NCI-H510A treated with DMSO at 0.1 percent for 48 hours (cell line): ENCODE measurements around the gene PAXX.
A peak's percentile ranks its signal among the peaks of the same experiment; 100 is the strongest.
"Not testable (repeated sequence)": the region's sequence is repeated elsewhere in the genome, so short reads cannot be mapped to it uniquely, and the experiment has no call there.

ENCODE experiments used
- DNase-seq: peaks from one replicate; lab custom pipeline; 2025; lab: John Stamatoyannopoulos, UW

The PAXX gene

DNA sequence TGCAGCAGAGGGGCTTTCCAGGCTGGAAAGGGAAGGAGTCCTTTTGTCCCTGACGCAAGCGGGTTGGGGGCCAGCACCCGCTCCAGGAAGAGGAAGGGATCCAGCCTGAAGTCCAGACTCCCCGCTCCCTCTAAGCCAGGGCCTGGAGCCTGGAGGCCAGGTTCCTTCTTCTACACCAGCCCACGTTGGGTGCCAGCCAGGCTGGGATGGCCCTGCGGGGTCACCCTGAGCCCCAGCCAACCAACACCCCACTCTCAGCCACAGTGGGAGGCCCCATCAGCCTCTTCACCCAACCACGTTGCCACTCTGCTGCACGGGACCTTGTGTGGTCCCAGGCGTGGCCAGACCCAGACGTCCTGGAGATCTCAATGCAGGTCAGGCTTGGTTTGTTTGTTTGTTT lies 40.6 kb downstream of the PAXX start:
- DNase-seq: no peak

DNA sequence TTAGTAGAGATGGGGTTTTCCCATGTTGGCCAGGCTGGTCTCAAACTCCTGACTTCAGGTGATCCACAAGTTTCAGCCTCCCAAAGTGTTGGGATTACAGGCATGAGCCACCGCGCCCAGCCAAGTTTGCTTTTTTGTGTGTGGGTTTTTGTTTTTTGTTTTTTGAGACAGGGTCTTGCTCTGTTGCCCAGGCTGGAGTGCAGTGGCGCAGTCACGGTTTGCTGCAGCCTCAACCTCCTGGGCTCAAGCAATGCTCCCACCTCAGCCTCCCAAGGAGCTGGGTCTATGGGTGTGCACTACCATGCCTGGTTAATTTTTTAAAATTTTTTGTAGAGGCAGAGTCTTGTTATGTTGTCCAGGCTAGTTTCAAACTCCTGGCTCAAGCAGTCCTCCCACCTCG lies 41.3 kb downstream of the PAXX start:
- DNase-seq: not testable (repeated sequence)

DNA sequence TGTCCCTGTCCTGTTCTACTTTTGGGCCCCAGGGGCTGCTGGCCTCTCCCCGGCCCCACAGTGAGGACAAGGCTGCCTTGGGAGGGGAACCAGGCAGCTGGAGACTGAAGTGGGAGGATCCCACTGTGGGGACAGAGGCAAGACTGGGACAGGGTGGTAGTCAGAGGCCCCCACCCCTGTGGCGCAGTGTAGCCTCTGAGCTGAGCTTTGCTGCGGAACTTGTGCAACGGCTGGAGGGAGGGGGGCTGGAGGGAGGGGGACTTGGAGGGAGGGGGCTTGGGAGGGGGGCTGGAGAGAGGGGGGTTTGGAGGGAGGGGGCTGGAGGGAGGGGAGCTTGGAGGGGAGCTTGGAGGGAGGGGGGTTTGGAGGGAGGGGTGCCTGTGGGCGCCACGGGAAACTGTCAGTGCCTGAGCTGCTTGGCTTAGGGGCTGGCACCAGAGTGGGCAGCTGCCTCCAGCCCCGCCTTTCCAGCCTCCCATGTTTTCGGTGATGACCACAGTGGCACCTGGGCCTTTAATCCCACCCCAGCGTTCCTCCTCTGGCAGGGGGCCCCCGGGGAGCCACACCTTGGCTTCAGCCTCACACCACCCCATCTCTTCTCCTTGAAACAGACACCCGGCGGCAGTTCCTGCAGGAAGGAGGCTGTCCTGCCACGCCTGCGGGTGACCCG lies 42.0 kb downstream of the PAXX start:
- DNase-seq: no peak

DNA sequence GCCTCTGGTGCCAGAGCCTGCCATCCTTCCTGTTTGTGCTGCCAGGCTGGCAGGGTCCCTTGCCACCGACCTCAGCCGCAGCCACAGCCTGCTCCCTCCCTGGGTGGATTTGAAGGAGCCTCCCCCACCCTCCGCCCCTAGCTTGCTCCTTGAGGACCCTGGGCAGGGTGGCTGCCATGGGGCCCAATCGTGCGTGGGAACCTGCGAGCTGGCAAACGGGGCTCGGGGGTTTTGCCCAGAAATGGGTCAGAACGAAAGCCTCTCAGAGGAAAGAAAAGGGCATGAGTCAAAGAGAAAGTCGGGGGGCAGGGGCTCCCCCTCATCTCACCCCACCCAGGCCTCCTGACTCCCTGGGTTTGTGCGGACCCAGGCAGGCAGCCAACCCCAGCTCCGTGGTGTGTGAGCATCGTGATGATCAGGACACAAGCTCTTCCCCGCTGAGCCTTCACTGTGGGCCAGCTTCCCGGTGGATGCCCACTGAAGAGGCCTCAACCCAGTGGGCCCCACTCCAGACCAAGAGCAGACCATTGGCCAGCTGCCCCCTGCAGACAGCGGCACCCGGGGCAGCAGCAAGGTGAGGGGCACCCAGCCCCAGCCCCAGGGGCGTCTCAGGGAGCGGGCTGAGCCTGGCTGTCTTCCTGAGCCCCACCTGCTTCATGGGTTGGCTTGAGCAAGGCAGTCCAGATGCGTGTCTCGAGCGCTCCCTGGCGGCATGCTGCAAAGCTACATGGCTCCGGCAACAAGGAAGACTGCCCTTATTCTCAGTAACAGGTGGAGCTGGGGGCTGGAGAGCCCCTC lies 42.7 kb downstream of the PAXX start:
- peak; percentile 90 for DNase-seq

DNA sequence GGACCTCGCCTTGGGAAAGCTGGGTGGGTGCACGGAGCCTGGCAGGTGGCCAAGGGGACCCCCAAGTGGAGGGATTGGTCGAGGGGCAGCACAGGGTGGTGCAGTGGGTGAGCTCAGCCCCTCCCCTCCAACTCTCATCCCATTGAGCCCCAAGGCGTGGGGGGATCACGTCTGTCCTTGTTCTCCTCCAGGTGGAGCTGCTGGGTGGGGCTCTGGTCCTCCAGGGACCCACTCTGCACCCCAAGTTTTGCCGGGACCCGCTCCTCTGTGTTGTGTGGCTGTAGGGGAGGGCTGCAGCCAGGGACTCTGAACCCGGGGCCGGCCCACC lies 43.2 kb downstream of the PAXX start:
- DNase-seq: no peak

DNA sequence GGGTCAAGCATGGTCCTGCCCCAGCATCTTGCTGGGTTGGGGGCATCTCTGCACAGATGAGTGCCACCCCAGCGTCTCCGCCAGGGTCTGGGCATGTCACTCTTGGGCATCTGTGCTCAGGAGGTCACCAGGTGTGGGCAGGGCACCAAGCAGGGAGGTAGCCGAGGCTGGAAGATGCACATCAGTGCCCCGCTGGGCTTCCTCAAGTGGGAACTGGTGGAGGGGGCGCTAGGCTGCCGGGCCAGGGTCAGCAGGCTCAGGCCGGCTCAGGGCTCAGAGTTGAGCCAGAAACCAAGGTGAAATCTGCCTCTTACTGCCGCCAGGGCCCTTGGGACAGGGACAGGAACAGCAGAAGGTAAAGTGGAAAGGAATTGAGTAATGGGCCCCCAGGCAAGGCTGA lies 43.7 kb downstream of the PAXX start:
- no peak for DNase-seq

DNA sequence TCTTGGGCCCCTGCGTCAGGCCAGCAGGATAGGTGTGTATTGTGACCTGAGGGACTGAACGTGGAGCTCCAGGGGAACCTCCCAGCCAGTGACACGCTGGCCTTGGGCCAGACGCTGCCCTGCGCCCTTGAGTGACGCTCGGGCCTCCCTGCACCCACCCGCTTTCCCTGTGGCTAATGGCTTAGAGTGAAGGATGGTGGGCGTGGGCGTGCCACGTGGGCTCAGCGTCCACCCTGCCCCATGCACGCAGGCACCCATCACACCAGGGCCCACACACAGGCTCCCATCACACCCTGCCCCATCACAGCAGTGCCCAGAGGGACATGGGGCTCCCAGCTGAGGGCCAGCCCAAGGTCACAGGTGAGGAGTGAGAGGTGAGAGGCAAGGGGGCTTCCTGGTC lies 44.8 kb downstream of the PAXX start:
- DNase-seq: no peak

DNA sequence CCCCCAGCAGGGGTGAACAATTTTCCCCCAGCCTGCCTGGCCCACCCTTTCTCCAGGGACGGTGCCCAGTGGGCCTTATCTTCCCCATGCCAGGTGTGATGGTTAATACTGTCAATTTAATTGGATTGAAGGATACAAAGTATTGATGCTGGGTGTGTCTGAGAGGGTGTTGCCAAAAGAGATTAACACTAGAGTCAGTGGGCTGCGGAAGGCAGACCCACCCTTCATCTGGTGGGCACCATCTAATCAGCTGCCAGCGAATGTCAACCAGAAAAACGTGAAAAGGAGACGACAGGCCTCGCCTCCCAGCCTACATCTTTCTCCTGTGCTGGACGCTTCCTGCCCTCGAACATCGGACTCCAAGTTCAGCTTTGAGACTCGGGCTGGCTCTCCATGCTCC lies 45.3 kb downstream of the PAXX start:
- no peak for DNase-seq

DNA sequence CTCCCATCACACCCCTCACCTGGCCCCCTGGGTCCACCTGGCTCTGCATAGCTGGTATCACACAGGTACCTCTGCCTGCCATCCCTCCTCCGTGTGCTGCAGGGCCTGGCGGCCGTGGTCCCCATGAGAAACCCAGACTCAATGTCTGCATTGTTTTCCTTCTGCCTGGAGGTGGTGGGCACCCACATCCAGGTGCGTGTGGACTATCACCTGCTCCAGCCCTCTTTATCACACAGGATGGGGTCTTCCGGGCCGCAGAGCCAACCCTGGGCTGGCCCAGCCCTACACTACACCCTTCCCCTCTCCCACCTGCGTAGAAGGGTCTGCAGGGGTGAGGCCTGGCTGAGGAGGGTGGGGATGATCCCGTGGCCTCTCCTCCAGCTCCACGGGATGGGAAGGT lies 46.7 kb downstream of the PAXX start:
- no peak for DNase-seq

DNA sequence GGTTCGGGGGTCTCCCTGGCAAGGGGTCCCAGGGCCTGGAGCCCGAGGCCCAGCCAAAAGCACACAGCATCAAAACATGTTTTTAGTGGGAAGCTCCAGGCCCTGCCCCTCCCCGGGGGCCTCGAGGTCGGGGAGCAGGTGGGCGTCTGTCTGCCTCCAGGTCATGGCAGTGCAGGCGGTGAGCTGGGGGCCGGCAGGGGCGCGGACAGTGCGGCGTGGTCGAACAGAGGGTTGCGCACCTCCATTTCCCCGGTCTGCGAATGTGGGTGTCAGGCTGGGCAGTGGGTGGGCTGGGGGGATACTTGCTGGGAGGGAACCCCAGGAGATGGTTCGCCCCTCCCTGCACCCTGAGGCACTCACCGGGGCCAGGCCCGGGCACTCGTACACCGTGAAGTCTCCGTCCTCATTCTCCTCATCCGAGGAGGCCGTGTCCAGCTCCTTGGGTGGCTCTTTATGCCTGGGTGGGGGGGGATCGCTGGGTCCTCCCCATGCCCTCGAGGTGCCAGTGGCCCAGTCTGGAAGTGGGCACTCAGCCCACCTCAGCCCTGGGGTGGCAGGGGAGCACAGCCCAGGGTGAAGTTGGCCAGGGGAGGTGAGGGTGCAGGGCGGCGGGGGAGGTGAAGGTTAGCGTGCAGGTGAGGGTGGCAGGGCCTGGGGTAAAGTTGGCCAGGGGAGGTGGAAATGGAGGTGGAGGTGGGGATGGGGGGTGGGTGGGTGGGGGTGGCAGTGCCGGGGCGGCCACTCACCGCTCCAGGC lies 47.6 kb downstream of the PAXX start:
- DNase-seq: no peak

DNA sequence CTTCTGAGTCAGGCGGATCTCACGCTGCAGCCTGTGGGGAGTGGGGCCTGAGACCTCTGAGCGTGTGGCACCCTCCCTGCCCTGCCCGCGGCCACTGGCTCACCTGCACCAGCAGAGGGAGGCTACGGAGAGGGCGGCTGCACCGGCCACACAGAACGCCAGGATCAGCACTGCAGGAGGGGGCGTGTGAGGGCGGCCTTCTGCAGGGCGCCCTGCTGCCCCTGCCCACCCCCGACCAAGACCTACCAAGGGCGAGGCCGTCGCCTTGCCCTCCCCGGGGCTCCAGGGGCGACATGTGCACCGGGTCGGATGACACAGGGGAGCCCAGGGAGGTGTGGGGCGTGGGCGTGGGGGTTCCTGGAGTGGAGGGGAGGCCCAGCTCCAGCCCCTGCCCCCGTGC lies 48.3 kb downstream of the PAXX start:
- no peak for DNase-seq

DNA sequence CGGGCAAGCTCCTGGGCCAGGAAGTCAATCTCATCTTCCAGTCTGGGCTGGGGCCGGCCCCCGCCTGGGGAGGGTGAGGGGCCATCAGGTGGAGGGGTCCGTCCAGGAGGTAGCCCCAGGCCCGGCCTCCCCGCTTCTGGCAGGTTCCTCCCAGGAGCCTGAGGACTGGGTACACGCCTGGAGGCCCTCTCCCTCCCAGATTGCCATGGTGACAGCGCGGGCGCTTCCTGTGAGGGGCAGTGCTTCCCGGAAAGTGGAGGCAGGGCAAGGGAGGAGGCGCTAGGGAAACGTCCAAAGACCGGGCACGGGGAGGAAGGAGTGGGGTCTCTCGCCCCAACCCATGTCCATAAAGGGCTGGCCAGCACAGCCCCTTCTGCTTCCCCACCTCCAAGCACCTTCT lies 48.9 kb downstream of the PAXX start:
- no peak for DNase-seq

DNA sequence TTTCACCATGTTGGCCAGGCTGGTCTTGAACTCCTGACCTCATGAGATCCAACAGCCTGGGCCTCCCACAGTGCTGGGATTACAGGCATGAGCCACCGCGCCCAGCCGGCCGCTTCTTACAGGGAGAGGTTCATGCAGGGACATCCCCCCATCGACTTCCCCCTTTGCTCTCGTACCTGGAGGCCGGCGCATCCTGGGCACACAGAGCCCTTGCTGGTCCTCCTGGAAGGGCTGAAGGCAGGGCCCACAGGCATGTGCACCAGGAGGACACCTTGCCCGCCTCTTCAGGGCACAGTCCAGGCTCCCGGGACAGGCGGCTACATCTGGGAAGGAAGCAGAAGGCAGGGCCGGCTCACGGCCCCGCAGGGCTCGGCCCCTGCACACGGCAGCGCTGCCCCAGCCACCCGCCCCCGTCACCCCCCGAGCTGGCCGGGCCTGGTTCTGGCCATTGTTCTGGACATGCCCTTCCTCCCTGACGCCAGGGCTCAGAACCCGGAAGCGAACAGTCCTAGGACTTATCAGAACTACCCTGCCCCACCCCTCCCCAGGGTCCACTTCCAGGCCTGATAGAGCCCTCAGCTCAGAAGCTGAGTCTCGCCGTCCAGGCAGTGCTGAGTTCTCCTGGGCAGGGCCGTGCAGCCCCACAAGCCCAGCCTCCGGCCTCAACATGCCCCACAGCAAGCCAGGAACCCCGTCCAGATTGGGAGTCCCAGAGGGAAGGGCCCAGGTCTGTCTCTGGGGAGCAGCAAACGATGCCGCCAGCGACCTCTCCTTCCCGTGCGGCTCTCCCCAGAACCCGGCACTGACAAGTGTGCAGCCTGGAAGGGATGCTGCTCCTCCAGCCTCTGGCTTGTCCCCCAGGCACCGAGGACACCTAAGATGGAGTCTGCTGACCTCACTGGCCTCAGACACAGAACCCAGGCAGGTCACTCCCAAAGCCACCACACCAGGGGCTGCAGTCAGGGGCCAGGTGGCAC lies 50.8 kb downstream of the PAXX start:
- no peak for DNase-seq
